Activated CD8-positive, alpha-beta memory T cell treated with anti-CD3 and anti-CD28 coated beads, Interleukin-2, amount 50 U/mL, for 1 hour (primary cell): Measurements from ENCODE around the gene ABCA1.
"Not testable (repeated sequence)": the region's sequence is repeated elsewhere in the genome, so short reads cannot be mapped to it uniquely, and the experiment has no call there.

ENCODE experiments used
- DNase-seq: peaks from one replicate; pipeline ENCODE4 v3.0.0-alpha.2; 2020; ENCODE audit errors: extremely low read depth

ABCA1 gene

DNA sequence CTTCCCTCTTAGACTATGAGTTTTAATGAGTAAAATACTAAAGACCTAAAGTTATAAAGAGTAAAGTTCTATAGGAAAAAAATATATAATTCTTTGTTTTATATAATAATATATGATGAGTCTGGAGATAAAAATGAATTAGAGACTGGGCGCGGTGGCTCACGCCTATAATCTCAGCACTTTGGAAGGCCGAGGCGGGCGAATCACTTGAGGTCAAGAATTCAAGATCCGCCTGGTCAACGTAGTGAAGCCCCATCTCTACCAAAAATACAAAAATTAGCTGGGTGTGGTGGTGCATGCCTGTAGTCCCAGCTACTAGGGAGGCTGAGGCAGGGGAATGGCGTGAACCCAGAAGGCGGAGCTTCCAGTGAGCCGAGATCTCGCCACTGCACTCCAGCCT, 158.9 kb downstream of the ABCA1 start:
- DNase-seq: not testable (repeated sequence)

DNA sequence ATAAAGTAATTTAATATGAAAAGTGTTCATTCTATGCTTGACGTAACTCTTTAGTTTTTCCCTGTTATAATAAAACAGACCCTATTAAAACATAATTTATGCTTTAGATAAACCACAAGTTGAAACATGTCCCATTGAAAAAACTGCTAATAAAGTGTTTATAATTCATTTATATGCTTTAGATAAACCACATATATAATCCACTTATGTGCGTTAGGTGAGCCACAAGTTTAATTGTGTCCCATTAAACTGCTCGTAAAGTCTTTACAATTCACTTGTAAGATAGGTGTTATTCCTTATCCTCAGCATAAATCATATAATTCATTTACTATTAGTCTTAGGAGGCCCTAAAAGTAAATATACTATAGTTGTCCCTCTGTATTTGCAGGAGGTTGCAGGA, 160.4 kb downstream of the ABCA1 start:
- DNase-seq: no peak

DNA sequence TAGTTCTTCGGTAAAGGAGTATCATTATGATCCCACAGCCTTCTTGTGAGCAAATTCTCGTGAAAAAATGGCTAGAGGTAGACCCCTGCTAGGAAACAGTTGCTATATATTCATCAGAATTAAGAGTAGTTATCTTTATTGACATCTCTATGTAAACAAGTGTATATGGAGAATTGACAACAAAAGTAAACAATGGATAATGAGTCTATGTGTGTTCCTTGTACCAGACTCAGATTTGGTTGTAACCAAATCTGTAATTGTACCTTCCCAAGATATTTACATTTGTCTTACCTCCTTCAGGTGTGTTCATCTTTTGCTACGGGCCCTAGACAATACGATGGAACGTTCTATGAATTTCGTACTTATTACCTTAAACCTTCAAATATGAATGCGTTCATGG, 161.9 kb downstream of the ABCA1 start:
- DNase-seq: no peak

DNA sequence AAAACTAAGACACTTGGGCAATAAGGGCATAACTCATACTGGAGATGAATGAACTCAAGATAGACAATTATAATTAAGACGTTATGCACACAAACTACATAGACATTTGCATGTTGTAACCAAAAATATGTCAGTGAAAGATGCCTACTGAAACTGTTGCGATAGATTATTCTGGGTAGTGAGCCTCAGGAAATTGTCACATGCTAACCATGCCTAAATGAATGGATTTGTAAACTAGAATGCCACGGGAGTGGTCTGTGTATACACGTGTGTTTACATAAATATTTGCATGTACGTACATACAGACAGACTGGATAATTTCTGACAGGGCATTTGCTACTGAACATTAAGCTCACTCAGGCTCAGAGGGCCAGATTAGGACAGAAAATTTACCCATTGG, 162.8 kb downstream of the ABCA1 start:
- DNase-seq: no peak

DNA sequence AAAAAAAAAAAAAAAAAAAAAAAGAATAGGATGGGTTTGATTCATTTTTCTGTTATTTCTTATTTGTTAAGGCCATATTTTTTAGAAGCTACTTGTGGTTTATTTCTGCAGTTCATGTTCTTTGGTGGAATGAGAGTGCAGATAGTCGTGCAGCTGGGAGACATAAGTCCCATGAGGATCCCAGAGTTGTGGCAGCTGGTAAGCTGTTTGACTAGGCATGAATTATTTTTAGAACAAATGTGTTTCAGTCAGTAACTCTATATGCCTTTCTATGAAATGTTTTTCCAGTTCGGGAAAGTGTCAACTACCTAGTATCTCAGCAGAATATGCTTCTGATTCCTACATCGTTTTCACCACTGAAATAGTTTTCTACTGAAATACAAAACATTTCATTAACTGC, 169.0 kb downstream of the ABCA1 start:
- DNase-seq: no peak

DNA sequence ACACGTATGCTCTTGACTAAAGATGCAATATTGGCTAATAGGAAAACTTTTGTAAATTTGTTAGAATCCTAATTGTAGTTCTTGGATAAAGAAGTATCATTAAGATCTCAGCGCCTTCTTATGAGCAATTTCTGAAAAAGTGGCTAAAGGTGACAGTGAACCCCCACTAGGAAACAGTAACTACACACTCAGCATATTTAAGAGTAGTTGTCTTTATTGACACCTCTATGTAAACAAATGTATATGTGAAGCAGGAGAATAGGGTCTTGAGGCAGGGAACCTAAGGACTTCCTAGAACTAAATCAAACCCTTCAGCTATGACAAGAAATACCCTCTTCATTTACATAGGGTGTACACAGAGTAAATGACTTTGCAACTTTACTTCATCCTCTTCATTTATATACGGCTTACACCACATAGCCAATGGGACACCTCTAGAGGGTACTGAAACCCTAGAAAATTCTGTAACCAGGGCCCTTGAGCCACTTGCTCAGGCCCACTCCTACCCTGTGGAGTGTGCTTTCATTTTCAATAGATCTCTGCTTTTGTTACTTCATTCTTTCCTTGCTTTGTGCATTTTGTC, 177.7 kb downstream of the ABCA1 start:
- DNase-seq: no peak

DNA sequence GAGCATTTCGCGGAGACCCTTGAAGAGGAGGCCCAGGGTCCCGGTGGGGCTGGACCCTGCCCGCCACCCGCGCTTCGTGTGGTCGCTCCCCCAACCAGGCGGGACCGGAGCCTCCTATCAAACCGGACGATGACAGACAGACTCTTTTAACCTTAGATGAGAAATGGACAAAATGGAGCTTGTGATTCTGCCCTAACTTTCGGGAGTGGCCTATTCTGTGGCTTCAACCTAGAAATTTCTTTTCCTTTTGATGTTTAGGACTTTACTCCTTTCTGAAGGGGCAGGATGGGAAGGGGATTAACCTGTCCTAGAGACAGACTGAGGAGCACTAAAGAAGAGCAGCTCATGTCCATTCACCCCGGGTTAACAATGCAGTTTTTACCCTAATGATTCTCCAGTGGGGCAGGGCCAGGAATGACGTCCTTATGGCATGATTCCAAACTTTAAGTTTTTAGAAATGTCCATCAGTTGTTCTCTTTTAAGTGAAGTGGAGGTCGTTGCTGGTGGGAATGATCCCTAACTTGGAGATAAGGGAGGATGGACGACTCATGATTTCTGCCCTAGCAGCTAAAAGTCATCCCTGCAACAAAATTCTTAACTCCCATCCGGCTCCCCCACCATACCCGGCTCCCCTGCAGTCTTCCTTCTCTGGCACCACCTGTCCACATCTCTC, 179.5 kb downstream of the ABCA1 start:
- DNase-seq: no peak

DNA sequence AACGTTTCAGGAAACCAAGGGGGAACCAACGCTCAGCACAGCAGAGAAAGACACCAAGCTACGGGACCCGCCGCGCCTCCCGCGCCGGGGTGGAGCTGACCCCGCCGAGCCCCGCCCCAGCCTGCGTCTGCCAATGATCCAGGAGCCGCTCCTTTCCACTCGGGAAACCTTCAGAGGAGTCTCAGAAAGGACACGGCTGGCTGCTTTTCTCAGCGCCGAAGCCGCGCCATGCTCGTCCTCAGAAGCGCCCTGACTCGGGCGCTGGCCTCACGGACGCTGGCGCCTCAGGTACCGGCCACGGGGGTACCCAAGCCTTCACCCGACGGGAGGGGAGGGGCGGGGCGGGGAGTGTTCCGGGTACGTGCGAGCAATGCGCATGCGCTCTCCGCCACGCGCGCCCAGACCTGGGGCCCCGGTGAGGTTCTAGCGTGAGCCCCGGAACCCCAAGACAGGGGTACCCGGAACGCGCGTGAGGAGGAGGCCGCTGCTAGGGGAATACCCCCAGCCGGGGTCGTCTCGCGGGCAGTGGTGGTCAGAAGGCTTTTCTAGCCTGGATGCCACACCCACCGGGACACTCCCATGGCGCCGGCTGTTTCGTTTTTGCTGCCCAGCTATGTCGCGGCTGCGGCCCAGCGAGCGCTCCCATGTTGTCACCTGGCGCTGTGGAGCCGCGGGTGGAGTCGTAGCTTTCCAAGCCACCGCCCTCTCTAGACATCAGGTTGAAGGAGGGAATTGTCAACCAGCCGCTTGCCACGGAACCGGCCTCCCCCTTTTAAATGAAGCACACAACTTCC, 180.2 kb downstream of the ABCA1 start, which contains the start of gene NIPSNAP3A:
NIPSNAP3A (plus strand) TSS at position 119 of the 794 bp plus-strand sequence; CDS start at position 229, 110 bp downstream.
- peak; percentile 63 for DNase-seq

DNA sequence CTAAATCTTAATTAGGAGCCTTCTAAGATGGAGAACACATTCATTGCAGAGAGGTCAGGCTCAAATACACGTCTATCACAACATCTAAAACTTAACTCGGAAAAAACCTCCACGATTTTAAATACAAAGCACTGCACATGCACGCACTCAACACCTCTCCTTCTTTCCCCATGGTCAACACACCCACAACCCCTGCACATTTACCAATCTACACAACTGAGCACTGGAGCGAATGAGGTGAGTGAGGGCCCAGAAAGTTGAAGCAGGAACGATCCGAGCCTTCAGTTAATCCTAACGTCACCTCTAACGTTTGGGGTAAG, 180.8 kb downstream of the ABCA1 start:
- DNase-seq: no peak

DNA sequence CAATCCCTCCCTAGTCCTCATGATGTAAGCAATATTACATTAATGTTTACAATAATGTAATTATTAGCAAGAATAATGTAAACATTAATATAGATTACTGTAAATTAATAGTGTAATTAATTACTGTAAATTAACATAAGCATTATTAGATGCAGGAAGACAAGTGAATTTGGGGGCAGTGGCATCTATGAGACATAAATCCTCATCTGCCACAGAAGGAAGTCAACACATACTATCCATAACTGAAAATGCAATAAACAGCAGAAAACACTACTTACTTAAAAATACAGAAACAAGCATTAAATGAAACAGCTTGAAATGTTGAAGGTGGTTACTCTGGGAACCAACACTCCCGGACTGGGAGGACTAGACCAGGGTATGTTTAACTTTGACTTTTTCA, 181.2 kb downstream of the ABCA1 start:
- no peak for DNase-seq

DNA sequence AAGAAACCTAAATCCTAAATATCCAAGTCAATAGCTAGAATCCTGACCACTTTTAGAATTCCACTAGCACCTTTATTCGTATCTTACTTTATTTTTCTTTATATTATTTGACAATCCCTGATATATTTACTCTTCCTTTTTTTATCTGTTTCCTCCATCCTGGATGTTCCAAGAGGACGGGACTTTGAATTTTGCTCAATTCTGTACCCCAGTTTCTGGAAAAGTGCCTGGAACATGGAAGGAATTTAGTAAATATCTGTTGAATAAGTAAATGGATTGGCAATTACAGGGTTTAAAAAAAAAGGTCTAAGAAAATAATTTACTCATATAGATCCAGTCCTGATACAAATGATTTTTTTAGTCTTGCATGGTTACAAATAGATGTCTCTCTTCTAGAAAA, 181.7 kb downstream of the ABCA1 start:
- DNase-seq: no peak

DNA sequence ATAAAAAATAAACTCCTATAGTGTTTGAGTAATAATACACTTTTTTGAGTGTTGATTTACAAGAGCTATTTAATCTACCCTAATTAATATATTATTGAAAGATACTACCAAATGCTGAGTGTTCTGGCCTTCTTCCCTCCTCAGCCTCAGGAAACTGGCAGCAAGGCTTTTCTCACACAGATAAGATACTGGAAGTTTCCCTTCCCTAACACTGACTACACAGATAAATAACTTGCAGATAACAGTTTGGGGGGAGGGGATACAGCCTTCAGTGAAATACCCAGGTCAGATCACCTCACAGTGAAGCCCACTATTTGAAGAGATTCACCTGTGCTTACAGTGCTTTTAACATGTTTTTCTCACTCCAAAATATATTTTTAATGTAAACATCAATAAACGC, 182.1 kb downstream of the ABCA1 start:
- no peak for DNase-seq

DNA sequence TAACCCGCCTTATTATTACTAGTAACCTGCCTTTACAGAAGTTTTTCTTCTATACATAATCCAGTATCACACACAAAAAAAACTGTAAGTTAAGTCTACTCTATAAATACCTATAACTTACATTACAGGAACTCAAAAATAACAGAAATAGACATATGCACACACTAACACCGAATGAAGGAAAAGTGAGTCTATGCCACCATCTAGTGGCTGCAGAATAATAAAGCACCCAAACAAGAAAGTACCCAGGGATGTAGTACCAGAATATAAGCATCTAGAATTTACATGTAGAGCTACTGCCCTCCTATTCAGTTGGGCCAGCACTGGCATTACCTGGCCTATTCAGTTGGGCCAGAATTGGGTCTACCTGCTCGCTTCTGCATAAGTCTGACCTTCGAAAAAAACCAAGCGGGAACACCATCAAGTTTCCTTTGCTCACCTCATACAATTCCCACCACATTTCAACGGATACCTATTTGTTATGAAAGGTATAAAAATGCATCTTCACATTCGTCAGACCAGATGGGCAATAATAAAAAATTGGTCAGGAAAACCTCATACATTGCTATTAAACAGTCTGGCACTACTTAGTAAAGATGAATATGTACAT, 184.5 kb downstream of the ABCA1 start:
- DNase-seq: no peak

DNA sequence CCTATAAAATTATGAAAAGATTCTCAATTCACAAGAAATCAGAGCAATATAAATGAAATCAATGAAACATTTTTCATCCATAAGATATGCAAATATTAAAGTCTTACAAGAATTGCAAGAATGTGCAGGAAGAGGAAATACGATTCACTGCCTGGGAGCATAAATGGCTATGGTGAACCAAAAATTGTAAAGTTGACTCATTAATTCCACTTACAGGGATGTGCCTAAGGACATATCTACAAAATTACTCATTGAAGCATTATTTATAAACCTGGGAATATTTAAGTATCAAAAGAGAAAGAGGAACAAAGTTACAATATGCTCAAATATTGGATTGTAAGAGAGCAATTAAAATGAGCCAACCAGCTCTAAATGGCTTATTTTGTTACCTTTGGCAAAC, 187.3 kb downstream of the ABCA1 start:
- DNase-seq: no peak

DNA sequence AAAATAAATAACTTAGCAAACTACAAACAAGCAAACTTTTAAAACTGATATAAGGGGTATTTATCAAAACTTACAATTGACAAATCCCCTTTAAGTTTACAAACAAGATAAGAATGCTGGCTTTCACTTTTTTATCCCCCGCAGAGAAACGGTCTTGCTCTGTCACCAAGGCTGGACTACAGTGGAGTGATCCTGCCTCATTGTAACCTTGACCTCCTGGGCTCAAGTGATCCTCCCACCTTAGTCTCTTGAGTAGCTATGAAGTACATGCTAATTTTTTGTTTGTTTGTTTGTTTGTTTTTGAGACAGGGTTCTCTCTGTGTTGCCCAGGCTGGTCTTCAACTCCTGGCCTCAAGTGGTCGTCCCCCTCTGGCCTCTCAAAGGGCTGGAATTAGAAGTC, 189.5 kb downstream of the ABCA1 start:
- DNase-seq: no peak
